Ramos (cell line): Measurements from ENCODE around the gene ETNK2.

ENCODE experiments used
- in situ Hi-C: fragments of 300-500 bp; cut with MboI; formaldehyde crosslinking; loops from one replicate; pipeline ENCODE4 v1.14.3; 2022; ENCODE audit warnings: low sequenced_read_pairs; ENCODE audit not compliant: unreplicated experiment

ETNK2 gene

GRCh38 chr1:204149635-204150565 is 1.9 kb downstream of the ETNK2 start:
- in situ Hi-C loops, result loop anchor here (25.0 kb wide), 1 partner anchor 888 kb away; no protein-coding TSS in a partner anchor

GRCh38 chr1:204149107-204149506 is 2.7 kb downstream of the ETNK2 start:
- in situ Hi-C loops, result loop anchor here (25.0 kb wide), 1 partner anchor 887 kb away; no protein-coding TSS in a partner anchor

- in situ Hi-C loops, result loop anchor here (25.0 kb wide), 1 partner anchor 885 kb away; no protein-coding TSS in a partner anchor
Measured at GRCh38 chr1:204147406-204148383, 4.1 kb downstream of the ETNK2 start.

- in situ Hi-C loops, result loop anchor here (25.0 kb wide), 1 partner anchor 885 kb away; no protein-coding TSS in a partner anchor
Measured at GRCh38 chr1:204146965-204147364, 4.9 kb downstream of the ETNK2 start.

DNA sequence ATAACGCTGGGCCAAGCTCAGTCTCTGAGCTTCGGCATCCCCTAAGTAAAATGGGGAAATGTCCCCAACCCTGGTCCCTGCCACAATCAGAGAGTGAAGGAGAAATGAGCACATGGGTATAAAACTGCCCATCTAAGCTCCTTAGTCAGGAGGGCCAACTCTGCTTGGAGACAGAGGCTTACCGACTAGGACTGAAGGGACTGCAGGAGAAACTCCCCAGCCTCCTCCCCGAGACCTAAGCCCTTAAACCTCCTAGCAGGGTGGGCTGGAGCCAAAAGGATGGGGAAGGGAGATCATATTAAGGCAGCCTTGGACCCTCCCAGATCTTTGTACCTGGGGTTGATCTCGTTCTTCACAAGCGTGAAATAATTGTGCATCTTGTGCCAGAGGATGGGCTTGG is 5.5 kb downstream of the ETNK2 start:
- in situ Hi-C loops, result loop anchor here (25.0 kb wide), 1 partner anchor 884 kb away; no protein-coding TSS in a partner anchor

GRCh38 chr1:204145033-204145504 is 6.8 kb downstream of the ETNK2 start:
- in situ Hi-C loops, result loop anchor here (25.0 kb wide), 1 partner anchor 883 kb away; no protein-coding TSS in a partner anchor

GRCh38 chr1:204143276-204144041 is 8.4 kb downstream of the ETNK2 start:
- in situ Hi-C loops, result loop anchor here (25.0 kb wide), 1 partner anchor 881 kb away; no protein-coding TSS in a partner anchor

DNA sequence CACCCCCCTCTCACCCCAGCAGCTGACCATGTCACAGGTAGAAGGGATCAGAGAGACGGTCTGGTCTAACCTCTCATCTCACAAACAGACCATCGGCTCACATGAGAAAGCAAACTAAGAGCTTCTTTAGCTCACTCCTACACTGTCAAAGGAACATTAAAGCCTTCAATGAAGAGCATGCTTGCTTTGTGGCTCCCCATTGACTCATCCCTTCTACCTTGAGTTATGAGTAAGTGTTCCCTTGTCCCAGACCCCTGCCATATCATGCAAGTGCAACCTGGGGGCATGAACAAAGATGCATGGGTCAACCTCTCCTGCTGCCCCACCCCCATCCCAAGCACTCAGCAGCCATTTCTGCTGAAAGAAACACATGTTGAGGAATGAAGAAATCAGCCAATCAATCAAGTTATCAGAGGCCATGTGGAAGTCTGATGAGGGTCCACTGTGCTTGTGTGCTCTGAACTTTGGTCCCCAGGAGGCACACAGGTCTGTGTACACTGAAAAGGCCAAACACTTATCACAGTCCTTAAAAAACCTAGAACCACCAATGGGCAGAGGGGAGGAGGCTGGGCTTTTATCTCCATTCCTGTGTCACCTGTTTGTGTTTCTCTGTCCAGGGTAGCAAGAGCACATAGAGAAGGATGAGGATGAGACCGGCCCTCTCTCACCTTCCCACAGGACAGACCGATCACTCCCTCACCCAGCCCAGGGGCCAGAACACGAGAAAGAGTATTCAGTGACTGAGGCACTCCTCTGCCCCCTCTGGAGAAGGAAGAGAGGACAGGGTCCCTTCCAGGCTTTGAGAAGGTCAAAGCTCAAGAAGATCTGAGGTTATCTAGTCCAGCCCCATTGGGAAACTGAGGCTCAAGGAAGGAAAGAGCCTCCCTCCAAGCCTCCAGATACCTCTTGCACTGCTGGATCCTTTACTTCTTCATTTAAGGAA is 9.5 kb downstream of the ETNK2 start:
- in situ Hi-C loops, result loop anchor here (25.0 kb wide), 1 partner anchor 880 kb away; no protein-coding TSS in a partner anchor

DNA sequence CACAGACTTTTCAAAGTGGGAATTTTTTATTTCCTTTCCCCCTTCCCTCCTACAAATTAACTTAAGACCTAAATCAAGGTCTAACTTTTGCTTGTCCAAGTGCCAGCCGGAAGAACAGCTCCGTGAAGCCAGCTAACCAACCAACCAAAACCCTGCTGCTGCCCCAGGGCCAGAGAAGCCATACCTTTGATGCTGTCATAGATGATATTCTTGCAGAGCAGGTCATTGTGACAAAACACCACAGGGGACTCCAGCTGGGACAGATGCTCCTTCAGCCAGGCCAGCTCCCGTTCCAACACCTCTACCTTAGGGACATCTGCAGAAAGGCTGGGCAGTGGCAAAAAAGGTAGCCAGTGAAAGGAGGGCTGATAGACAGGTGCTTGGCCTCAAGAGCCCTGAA is 10.7 kb downstream of the ETNK2 start:
- in situ Hi-C loops, result loop anchor here (25.0 kb wide), 1 partner anchor 879 kb away; no protein-coding TSS in a partner anchor

- in situ Hi-C loops, result loop anchor here (25.0 kb wide), 1 partner anchor 878 kb away; no protein-coding TSS in a partner anchor
Measured at GRCh38 chr1:204139952-204140351, 11.9 kb downstream of the ETNK2 start.

DNA sequence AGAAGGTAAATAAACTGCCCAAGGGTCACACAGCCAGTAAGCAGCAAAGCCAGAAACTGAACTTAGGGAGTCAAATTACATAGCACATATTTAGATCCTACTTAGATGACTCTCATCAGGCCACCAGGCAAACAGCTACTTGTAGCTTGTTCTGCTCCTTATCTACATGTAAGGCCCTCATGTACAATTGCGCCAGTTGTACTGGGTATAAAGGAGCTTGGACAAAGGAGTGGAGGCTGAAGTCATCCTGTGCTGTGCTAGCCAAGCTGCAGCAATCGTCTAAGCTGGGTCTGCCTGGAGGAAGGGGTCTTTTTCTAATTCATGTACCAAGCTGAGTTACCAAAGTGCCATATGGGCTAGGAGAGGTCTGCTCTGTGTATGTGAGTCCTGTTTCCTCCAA is 12.8 kb downstream of the ETNK2 start:
- in situ Hi-C loops, result loop anchor here (25.0 kb wide), 1 partner anchor 877 kb away; no protein-coding TSS in a partner anchor

DNA sequence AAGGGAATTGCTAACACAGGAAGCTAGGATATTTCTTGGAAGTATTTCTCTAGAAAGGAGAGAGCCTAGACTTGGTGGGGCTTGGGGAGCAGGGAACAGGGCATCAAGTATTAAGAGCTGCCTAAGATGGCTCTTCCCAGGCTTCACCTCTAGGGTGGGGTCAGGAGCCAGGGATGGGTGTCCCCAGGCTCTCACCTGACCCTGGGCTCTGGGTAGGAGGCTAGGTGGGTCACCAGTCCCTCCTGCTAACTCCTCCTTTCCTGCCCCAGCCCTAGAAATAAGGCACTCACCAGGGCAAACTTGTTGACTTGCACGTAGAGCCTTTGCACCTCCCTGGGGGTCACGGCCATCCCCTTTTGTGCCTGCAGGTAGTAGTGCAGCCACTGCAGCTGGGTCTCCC is 15.0 kb downstream of the ETNK2 start:
- in situ Hi-C loops, result loop anchor here (25.0 kb wide), 1 partner anchor 875 kb away; no protein-coding TSS in a partner anchor

- in situ Hi-C loops, result loop anchor here (25.0 kb wide), 1 partner anchor 872 kb away; no protein-coding TSS in a partner anchor
Measured at GRCh38 chr1:204134103-204134502, 17.7 kb downstream of the ETNK2 start.

GRCh38 chr1:204132718-204133117 is 19.1 kb downstream of the ETNK2 start:
- in situ Hi-C loops, result loop anchor here (25.0 kb wide), 1 partner anchor 870 kb away; no protein-coding TSS in a partner anchor

GRCh38 chr1:204131978-204132377 is 19.9 kb downstream of the ETNK2 start:
- in situ Hi-C loops, result loop anchor here (25.0 kb wide), 1 partner anchor 870 kb away; no protein-coding TSS in a partner anchor

DNA sequence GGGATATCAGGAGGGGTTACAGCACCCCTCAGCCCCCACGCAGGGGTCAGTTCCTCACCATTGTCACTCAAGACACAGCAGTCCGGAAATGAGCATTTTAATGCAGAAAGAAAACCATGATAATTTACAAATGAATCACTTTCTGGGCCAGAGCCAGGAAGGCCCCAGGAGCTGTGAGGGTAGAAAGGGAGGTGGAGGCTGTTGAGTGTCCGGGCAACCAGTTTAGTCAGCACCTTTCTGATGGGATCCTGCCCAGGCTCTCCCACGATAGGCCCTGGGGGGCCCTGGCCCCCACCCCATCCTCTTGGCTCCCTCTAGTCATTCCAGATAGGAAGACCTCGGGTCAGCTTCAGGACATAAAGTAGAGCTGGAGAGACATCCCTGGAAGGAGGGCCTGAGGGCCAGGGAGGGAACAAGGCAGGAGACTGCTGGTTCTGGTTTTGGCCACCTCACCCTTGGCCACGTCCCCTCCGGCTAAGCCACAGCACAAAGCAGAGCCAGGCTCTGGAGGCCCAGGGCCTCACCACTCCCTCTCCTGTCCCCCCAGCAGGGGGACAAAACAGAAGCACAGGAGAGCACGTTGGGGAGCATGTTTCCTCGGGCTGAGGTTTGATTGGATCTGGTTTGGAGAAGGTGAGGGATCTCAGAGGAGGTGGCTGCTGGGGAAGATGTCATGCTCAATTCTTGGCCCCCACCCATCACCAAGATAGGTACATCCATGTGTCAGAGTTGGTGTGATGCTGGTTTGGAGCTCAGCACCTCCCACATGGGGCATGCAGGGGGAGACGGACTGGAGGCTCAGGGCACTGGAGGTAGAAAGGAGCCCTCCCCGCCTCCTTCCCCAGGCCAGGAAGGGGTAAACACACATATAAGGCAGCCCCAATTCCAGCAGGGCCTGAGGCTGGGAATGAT is 20.6 kb downstream of the ETNK2 start:
- in situ Hi-C loops, result loop anchor here (25.0 kb wide), 1 partner anchor 869 kb away; no protein-coding TSS in a partner anchor

GRCh38 chr1:204130178-204130577 is 21.7 kb downstream of the ETNK2 start:
- in situ Hi-C loops, result loop anchor here (25.0 kb wide), 1 partner anchor 868 kb away; no protein-coding TSS in a partner anchor
